ENCODE data around the gene SPTB.

The SPTB gene

DNA sequence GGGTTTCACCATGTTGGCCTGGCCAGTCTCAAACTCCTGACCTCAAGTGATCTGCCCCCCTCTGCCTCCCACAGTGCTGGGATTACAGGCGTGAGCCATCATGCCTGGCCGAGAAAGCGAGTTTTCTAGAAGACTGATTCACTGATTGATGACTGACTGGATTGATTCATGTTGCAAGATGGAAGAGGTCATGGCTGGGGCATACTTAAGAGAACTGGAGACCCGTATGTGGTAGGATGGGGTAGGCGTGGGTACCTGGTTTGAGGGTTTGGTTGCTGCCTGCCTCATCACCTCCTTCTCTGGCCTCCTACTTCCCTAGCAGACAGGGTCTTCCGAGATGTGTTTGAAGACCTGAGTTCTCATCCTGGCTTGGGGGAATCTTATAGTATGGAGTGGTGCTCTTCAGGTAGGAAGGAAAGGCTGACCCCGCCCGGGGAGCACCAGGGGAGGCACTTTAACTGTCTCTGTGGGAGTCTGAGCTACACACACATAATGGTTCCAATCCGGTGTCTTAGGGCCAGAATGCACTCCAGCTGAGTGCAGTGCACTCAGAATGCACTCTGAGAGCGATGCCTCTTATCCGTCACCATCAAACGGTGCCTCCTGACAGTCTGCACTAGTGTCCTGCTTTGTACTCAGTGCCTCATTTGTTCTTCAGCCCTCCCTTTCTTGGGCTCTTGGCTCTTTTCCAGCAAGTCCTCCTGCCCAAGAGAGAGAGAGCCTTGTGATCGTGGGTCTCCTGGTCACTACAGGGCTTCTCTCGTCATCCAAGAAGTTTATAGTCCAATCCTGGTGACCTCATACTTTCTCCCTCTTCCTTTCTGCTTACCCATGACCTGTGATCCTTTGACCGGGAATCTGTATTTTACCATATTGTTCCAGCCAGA, 155.8 kb downstream of the SPTB start:
- no peak for DNase-seq

DNA sequence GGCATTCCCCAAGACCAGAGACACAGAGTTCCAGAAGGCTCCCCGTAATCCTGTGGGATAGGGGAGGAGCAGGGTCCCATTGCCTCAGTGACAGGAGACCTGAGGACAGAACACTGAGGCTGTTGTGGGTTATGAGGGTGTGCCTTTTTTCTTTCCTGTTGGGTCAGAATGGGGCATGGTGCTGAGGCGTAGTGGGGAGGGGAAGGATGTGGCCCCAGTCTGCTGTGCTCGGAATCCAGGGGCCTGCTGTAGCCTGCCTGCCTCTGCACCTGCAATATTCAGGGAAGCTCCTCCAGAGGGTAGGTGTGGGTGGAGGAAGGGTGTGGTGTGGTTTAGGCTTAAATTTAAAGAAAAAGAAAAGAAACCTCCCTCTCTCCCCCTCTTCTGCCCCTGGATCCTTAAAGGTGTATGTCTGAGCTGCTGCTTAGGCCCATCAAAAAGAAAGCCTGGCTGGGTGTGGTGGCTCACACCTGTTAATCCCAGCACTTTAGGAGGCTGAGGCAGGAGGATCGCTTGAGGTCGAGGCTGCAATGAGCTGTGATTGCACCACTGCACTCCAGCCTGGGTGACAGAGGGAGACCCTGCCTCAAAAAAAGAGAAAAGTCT, 156.8 kb downstream of the SPTB start:
- DNase-seq = no peak

DNA sequence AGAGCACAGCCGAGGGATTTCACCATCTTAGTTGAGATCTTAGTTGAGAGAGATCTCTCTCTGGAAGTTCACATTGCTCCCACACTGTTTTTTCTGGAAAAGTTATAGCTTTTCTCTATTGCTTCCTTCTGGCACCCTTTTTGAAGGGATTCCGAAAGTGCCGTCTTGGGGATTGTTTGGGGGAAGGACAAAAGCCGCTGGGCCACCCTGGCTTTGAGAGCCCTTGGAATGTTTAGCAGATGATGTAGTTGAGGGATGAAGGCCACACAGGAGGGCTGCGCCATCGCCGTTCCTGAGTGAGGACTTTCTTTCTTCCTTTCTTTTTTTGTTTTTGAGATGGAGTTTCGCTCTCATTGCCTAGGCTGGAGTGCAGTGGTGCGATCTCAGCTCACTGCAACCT, 157.8 kb downstream of the SPTB start:
- DNase-seq = no peak

DNA sequence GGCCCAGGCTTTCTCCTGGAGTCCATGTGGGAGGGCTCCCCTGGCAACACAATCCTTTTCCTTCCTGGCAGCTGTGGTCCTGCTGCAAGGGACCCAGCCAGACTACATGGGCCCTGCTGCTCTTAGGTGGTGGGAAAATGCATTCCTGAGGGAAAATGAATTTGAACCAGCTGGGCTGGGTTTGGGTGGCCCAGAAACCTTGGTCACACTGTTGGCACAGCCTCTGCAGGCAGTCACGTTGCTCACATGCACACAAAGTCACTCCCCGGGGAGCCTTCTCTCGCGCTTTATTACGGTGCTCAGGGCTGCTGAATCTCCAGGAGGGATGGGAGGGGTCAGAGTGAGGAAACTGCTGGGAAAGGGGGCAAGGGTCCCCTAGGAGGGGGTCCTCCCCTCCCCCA, 158.3 kb downstream of the SPTB start:
- no peak for DNase-seq

DNA sequence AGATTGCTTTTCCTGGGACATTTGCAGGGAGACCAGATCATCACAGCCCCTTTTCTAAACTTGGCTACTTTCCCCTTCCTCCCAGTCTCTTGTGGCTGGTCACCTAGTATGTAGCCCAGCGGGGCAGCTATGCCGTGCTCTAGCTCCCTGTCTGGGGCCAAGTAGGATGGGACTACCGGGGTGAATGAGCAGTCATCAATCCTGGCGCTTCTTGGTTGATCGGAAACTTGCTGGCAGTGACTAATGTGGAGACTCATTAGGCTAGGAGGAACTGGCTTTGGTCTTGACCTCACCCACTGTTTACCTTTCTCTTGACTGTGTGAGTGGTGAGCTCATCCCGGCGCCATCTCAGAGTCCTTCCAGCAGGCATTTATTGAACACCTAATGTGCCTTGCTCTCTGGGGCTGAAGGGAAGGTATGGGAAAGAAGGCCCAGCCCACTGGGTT, 159.6 kb downstream of the SPTB start:
- DNase-seq = no peak

DNA sequence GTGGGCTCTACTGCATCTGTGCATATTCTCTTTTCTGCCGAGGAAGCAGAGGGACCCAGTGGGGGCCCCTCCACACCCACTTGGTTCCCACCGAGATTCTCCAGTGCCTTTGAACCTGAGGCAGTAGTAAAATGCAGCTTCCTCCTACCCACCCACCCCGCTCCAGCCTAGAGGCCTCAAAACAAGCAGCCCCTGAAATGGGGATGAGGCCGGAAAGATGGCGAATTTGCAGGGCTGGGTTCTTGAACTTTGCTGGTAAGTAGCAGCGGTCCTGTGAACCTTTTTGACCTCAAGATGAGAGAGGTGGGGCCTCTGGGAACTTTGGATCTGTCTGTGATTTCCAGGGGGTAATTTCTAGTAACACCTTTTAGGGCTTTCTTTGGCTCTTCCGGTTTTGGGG, 160.1 kb downstream of the SPTB start:
- no peak for DNase-seq

DNA sequence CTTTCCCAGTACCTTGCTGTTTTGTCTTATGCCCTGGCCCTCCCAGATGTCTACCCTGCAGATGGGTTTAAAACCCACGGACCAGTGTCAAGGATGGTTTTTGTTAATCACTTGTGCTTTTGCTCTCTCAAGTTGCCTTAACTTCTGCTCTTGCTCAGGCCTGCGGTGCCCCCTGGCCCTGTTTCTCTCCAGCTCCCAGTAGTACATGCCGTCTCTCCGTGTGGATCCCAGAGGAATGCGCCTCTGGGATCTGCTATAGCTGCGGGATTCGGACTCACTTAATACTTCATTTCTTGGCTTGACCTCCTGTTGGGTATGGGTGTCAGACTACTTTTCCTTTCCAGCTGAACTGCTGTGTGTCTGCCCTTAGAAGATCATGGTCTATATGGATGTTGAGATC, 160.9 kb downstream of the SPTB start:
- DNase-seq = no peak

DNA sequence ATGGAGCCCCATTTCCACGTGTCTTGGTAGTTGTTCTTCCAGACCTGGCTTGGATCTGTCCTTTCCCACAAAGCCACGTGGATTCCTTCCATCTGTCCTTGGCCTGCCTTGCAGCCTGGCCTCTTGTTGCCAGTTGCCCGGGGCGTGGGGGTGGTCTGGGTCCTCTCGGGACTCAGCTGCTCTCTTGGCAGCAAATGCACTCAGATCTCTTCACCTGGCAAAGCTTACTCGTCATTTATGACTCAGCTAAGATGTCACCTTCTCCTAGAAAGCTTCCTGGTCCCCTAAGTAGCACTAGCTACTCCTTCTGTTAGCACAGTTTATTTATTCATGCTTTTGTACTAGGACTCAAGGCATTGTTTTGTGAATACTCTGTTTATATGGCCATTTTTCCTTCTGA, 161.8 kb downstream of the SPTB start:
- DNase-seq = no peak

DNA sequence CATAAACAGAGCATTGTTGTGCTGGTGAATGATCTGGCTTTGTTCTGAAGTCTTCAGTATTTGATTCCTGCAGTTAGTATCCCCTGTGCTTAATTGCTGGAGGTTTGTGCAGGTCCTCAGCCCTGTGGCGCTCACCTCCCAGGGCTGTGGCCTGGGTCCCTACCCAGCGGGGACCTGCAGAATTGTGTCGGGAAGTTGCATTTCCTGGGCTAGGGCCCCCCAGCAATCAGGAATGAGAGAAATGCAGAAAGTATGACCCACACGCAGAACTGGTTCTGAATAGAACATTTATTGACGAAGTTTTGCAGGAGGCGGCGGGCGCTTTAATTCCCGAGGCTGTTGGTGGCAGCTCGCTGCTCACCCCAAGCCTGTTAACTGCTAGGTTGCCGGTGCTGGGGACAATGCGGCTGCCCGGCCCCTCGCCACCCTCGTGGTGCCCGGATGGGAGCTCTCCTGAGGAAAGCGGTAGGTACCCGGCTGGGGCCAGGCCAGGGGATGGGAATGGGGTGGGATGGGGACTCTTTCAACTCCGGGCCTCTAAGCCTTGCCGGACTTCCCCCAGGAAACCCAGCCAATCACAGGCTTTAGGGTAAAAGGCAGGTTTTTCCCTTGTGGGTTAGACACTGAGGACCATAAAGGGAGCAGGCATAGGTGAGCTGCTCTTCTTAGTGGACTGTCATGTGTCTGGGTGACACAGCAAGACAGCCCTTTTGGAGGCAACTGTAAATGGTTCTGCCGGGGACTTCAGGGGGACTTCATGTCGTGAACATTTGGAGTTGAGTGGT, 163.9 kb downstream of the SPTB start:
- peak; percentile 26 for DNase-seq

DNA sequence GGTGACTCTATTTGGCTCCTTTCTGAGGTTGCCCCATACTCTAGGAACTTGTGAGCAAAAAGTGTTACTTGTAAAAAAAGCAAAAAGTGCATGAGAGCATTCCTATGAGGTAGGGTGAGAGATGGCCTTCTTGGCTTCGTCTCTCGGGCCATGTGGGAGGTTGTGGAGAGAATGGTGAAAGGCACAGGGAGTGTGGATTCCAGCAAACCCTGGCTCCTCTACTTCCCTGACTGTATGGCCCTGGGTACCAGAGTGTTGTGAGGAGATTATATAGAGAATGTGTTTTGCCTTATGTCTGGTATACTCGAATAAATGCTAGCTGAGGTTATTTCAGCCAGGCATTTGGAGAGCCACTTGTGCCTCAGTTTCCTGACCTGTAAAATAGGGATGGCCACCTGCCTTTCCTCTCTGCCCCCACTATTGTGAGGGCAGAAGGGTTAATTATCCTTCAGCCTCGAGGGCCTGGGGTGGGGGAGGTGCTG, 164.5 kb downstream of the SPTB start:
- DNase-seq = no peak

DNA sequence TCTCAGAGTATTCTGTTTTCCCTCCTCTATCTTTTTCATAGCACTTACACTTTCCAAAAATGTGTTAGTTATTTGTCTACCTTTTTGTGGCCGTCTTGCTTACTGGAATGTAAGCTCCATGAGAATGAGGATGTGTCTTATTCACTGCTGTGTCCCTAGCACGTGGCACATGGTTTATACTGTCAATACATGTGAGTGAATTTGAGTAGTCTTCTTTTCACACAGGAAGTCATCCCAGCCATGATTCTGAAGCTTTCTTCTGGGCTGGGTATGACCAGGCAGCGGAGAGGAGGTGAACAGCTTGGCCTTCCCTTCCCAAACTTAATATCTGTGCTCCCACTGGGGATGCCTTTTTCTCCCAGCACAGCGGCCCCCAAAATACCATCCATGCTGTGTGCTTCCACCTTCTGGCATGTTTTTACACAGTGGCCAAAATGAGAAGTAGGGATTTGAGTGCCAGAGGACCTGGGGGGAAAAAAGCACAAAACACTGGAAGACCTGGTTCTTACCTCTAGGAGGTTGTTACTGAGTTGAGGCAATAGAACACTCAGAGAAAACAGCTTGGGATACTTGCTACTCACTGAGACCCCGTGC, 165.2 kb downstream of the SPTB start:
- DNase-seq = no peak

DNA sequence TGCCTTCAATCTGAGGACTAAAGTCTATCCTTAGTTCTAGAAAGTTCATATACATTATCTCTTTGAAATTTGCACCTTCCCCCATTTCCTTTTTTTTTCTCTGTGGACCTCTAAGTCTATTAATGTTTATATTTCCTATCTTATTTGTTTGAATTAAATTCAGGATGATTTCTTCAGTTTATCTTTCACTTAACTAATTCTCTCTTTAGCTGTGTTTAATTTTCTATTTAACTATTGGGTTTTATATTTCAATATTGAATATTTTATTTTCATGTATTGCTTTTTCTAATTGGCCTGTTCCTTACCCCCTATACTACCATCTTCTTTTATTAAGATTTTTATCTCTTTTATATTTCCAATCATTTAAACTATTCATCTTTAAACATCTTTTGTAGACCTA, 166.0 kb downstream of the SPTB start:
- DNase-seq = no peak

DNA sequence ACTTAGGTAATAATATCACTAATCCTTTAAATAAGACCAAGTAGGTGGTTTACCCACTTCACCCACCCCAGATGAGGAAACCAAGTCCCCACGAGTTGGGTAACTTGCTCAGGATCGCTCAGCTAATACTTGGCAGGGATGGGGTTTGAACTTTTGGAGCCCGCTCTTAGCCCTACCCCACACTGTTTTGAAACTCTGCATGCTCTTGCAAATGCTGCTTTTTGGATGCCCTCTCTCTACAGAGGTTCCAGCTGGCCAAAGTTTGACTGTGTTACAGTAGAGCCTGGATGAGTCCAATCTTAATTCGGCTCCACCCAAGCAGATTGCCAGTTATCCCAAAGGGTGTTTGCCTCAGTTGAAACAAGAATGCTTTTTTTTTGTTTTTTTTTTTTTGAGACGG, 168.7 kb downstream of the SPTB start:
- no peak for DNase-seq

DNA sequence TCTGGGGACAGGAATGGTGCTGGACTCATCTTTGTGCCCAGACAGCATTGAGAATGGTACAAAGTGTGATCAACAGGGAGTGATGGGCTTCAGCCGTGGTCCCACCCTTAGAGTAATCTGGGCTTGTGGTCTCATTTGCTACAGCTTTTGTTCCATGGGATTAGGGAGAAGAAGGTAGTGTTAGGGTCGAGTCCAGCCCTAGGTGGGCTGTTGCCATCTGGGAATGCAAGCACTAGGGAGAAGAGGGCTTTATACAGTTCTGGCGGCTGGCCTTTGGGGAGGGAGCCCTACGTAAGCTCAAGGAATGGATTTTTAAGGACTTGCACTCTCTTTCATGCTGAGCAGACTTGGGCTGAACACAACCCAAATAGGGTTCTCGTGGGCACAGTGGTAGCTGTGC, 170.6 kb downstream of the SPTB start:
- no peak for DNase-seq

DNA sequence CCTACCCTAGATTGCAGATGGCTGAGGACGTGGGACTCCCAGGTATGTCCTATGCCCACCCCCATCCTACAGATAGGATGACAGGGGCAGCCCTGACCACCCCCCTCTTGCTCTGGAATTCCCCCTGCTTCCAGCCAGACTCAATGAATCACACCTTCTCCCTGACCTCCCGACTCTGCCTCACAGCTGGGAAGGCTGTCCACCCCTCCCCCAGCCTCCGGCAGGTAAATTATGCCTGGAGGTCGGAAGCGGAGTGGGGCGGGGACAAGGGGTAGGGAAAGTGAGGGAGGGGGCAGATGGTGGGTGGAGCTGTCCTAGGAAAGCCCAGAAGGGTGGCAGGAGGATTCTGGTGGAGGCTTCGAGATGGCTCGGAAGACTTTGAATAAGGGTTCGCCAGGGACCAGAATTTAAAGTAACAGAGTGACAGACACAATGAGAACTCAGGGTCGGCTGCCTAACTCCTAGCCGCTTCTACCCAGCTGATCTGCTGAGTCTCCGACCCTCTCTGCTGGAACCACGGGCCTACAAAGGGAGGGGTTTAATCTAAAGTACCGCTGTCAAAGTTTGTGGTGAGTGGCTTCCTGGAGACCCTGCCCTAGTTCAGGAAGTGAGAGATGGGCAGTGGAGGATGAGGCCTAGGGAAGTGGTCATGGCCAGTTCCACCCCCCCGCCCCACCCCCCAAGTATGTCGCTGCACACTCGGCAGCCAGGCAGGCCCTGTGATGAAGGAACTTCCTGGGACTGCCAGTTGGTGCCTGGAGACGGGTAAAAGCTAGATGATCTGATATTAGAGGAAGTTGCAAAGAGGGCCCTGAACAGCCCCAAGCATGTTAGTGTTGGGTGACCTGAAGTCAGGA, 171.3 kb downstream of the SPTB start:
- DNase-seq = peak; percentile 42

DNA sequence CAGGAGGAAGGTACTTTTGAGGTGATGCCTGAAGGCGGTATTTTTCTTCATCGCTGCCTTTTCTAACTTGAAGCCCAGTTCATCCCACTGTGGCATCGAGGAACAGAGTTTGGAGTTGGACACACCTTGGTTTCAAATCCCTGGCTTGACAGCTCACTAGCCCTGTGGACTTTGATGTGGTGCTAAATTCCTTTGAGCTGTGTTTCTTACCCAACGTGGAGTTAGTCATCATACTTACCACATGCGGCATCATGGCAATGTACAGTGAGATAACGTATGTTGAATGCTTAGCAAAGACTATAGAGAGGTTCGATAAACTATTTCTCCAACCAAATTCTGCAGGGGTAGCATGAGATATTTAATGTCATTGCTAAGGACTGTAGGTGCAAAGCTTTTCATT, 172.0 kb downstream of the SPTB start:
- DNase-seq = no peak

DNA sequence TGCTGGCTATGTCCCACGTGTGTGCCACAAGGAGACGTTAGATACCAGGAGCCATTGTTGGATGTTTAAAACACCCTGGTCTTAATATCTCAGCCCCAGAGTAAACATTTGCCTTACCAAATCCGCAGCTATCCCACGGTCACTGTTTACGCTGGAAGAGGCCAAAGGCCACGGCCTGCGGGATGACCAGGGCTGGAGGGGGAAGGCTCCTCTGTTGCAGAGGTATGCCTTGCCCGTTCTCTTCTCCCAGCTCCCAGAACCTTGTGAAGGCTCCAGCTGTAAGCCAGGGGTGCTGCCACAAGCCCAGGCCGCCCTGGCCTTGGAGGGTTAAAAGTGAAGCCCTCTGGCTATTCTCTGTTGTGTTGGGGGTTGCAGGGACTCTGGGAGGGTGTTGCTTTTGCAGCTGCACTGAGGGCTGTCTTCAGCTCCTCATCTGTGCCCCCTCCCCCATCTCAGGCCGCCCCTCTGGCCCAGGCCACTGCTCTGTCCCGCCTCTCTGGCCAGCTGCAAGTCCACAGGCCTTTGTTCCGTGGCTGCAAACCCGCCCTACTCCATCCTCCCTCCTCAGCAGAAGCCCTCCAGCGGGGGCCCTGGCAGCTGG, 173.0 kb downstream of the SPTB start:
- DNase-seq = no peak

DNA sequence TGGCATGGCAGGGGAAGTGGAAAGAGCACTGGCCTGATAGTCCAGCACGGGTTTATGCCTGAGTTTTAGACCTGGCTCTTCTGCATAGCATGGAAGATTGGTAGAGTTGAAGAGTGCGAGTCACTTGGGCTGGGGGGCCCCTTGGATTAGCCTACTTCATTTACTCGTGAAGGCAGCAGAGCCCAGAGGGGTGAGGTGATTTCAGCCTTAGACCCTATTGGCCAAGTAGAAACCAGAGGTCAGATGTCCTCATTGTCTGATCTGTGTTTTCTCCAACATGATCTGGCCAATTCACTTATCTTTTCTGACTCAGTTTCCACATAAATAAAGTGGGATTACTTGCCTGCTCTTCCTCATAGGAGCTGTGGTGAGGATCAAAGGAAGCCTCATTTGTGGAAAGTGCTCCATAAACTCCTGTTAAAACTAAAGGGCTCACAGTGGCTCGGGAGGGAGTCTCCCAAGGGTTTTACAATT, 173.6 kb downstream of the SPTB start:
- DNase-seq = no peak

DNA sequence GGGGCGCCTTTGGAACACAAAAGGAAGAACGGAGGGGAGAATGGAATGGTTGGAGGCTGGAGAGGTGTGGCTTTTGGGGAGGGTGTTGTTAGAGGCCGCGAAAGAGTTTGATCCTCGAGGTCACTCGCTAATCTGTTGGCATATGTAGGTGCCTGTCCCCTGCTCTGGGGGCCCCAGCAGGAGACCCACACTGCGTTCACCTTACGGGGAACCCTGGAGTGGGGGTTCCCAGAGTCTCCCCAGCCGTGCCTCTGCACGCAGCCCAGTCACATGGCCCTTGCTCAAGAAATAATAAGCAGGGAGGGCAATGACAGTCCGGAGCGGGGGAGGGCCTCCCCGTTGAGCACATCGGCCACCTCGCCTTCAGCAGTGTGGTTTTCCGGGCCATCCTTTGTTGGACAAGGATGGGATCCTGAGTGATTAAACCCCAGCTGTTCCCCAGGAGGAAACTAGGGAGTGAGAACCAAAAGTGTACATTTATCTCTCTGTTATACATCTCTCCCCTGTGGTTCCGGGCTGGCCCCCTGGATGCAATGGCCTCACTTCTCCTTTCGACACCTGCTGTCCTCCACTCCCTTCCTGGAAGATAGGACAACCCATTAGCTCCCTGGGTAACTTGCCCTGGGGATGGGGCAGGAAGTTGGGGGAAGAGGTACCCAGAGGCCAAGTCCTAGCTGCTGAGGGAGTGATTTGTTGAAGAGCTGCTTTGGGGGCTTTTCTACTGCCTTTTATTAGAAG, 174.2 kb downstream of the SPTB start:
- DNase-seq = no peak

DNA sequence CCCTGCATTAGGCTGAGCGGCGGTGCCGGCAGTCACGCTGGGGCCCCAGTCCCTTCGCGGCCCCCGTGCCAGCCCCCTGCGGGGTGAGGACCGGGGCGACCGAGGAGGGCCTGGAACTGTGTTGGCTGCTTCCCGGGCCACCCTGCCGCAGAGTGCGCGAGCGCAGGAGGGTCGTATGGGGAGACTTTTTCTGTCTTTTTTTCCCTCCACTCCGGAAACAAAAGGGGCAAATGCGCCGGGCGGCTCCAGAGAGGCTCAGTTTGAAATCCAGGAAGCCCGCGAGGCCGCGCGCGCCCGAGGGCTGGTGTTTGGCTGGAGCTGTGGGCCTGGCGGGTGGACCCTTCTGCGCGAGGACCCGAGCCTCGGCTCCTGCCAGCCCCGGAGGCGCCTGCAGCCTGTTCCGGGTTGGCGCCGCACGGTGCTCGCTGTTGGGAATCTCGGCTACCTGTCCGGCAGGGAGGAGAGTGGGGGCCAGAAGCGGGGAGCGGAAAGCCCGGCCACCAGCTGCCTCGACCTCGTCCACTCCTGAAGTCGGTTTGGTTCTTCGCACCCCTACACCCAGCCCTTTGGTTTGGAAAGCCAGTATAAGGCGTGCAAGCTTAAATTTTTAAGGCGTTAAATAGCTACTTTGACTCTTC, 174.8 kb downstream of the SPTB start:
- peak; percentile 22 for DNase-seq

Measured in NCI-H526 treated with DMSO at 0.1 percent for 48 hours (cell line).